GM18511 (cell line): Measurements from ENCODE around the gene OAF.
"Not testable (repeated sequence)": the region's sequence is repeated elsewhere in the genome, so short reads cannot be mapped to it uniquely, and the experiment has no call there.

ENCODE experiments used
- ATAC-seq: cut with Tn5 transposase; IDR thresholded peaks from one replicate; pipeline ENCODE4 v1.9.1; 2021; ENCODE audit warnings: mild to moderate bottlenecking, moderate library complexity; ENCODE audit not compliant: unreplicated experiment

Gene OAF

GRCh38 chr11:120210626-120211521 lies at the start of gene OAF:
OAF (plus strand) TSS chr11:120211032; CDS start chr11:120211280, 248 bp downstream.
- ATAC-seq = peak; percentile 88

GRCh38 chr11:120167659-120168058 lies 43.2 kb upstream of the OAF start:
- ATAC-seq = no peak

GRCh38 chr11:120168108-120168959 lies 42.5 kb upstream of the OAF start:
- ATAC-seq = no peak

- peak; percentile 65 for ATAC-seq
Measured at GRCh38 chr11:120168960-120169681, 41.7 kb upstream of the OAF start.

- no peak for ATAC-seq
Measured at GRCh38 chr11:120169981-120170698, 40.7 kb upstream of the OAF start.

- no peak for ATAC-seq
Measured at GRCh38 chr11:120170741-120171261, 40.0 kb upstream of the OAF start.

GRCh38 chr11:120172054-120172911 lies 38.5 kb upstream of the OAF start:
- no peak for ATAC-seq

- no peak for ATAC-seq
Measured at GRCh38 chr11:120173019-120173705, 37.7 kb upstream of the OAF start.

- ATAC-seq = no peak
Measured at GRCh38 chr11:120173807-120174206, 37.0 kb upstream of the OAF start.

GRCh38 chr11:120174866-120175265 lies 36.0 kb upstream of the OAF start:
- no peak for ATAC-seq

GRCh38 chr11:120178561-120179056 lies 32.2 kb upstream of the OAF start:
- no peak for ATAC-seq

GRCh38 chr11:120179057-120179672 lies 31.7 kb upstream of the OAF start:
- no peak for ATAC-seq

- not testable (repeated sequence) for ATAC-seq
Measured at GRCh38 chr11:120180063-120180462, 30.8 kb upstream of the OAF start.

- no peak for ATAC-seq
Measured at GRCh38 chr11:120180551-120181232, 30.1 kb upstream of the OAF start.

GRCh38 chr11:120181376-120181975 lies 29.4 kb upstream of the OAF start:
- no peak for ATAC-seq

GRCh38 chr11:120182372-120182771 lies 28.5 kb upstream of the OAF start:
- no peak for ATAC-seq
